ENCODE measurements around the gene SIM1. TPM values are rescaled to one million over a fixed set of nuclear protein-coding genes. Genes with fewer than 3 reads are reported as not detected.

The SIM1 gene
- total RNA-seq, 1 experiment from 2014 or later: 0.13 TPM

DNA sequence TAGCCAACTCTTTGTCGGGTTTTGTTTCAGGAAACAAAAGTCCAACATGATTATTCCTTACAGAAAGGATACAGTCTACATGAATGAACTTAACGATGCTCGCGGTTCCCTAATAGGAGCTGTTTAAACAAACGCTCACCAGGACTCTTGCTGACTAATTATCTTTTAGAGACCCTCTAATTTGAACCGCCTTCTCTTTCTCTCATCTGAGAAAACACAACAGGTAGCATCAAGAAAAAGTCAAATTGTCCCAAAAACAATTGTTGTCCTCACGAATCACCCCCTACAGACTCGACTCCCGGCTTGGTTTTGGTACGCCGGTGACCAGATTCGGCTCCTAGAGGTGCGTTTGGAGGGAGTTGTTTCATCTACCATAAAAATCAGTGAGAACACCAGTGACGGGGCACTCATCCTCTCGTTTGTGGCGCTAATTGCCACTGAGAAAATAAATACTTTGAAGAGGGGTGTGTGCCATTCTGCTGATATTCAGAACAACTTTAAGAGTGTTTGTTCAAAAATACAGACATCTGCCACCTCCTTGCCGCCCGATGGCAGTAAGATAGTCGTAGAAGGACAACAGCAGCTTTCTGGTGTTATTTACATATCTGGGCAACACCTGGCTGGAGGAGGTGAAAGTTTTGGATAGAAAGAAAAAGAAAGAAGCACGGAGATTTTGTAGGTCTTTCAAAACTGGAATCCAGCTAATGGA is 1.1 kb upstream of the SIM1 start:
- Histone ChIP-seq H3K9me3 (ENCODE audit: insufficient read depth, low read depth) (no peaks in the 10 kb centered on the region), H3K4me3 (no peak overlapping the region), H2AFZ (no peak overlapping the region; the same call in 1 of the 2 replicates), H3K4me1 (replicated peaks; ENCODE audit: insufficient read depth) (no peaks in the 10 kb centered on the region), H3K27me3 (ENCODE audit: insufficient read depth, low read depth) (no peaks in the 10 kb centered on the region), H3K27ac (no peak overlapping the region), H3K79me2 (ENCODE audit: low read depth) (no peaks in the 10 kb centered on the region), H3K36me3 (ENCODE audit: low read depth) (no peaks in the 10 kb centered on the region), H3K4me2 (no peak overlapping the region), H3K9me2 (ENCODE audit: insufficient read depth) (no peaks in the 10 kb centered on the region), H4K20me1 (ENCODE audit: insufficient read depth) (no peaks in the 10 kb centered on the region), H3F3A (ENCODE audit: insufficient read depth, low read depth) (no peaks in the 10 kb centered on the region)
- DNase-seq: no peak
- POLR2A ChIA-PET (ENCODE audit: unreplicated experiment): no interaction called here
- intact Hi-C loops (cut with micrococcal nuclease; ENCODE audit: unreplicated experiment): no loop called here
- TF ChIP-seq, protein P1, sequence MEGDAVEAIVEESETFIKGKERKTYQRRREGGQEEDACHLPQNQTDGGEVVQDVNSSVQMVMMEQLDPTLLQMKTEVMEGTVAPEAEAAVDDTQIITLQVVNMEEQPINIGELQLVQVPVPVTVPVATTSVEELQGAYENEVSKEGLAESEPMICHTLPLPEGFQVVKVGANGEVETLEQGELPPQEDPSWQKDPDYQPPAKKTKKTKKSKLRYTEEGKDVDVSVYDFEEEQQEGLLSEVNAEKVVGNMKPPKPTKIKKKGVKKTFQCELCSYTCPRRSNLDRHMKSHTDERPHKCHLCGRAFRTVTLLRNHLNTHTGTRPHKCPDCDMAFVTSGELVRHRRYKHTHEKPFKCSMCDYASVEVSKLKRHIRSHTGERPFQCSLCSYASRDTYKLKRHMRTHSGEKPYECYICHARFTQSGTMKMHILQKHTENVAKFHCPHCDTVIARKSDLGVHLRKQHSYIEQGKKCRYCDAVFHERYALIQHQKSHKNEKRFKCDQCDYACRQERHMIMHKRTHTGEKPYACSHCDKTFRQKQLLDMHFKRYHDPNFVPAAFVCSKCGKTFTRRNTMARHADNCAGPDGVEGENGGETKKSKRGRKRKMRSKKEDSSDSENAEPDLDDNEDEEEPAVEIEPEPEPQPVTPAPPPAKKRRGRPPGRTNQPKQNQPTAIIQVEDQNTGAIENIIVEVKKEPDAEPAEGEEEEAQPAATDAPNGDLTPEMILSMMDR (conservative IDR thresholded peaks at IDR 0.05): no peak
- TF ChIP-seq EZH2 (IDR thresholded peaks at IDR 0.05; ENCODE audit: low read depth): no peak
- BruUV-seq (replicated peaks): no TSS peak
- CTCF ChIA-PET: no interaction called here

DNA sequence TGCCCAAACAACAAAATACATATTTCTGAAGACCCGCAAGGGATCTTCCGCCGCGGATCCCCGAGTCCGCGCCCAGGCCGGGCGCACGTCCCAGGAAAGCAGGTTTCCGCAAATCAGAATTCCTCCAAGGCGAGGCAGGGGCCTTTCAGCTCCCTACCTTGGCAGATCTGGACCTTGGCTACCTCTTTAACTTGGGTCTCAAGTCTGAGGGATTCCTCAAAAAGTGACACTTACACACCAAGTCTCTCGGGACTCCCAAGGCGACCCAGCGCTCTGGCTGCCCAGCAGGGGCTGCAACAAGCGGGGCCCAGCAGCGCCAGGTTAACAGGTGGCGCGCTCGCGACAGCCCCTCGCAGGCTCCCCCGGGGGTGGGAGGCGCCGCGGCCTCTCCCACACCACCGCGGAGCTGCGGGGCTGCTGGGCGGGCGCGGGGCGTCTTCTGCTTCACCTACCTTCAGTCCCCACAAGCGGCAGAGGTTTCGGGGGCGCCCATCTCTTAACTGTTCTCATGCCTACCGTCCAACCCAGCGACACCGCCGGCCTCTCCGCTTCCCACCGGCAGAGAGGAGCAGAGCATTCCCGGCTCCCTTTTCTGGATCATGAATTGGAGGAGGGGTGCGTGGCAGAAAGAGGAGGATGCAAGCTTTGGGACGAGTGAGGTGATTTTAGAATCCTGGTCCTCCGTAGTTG is 414 bp downstream of the SIM1 start:
- H3K36me3 ChIP-seq (ENCODE audit: low read depth): no peaks in the 10 kb centered on the region
- no peak overlapping the region for H2AFZ ChIP-seq
- no peaks in the 10 kb centered on the region for H3K27me3 ChIP-seq (ENCODE audit: insufficient read depth, low read depth)
- H3K4me1 ChIP-seq (replicated peaks; ENCODE audit: insufficient read depth): no peaks in the 10 kb centered on the region
- intact Hi-C loops (cut with micrococcal nuclease; ENCODE audit: unreplicated experiment): no loop called here
- no peaks in the 10 kb centered on the region for H3F3A ChIP-seq (ENCODE audit: insufficient read depth, low read depth)
- ChIA-PET CTCF (no interaction called here), POLR2A (ENCODE audit: unreplicated experiment) (no interaction called here)
- H3K27ac ChIP-seq: no peak overlapping the region
- H3K4me2 ChIP-seq: no peak overlapping the region
- H4K20me1 ChIP-seq (ENCODE audit: insufficient read depth): no peaks in the 10 kb centered on the region
- H3K9me2 ChIP-seq (ENCODE audit: insufficient read depth): no peaks in the 10 kb centered on the region
- DNase-seq: no peak
- no peak for TF ChIP-seq EZH2 (IDR thresholded peaks at IDR 0.05; ENCODE audit: low read depth)
- TF ChIP-seq, protein P1 (conservative IDR thresholded peaks at IDR 0.05): no peak
- no peaks in the 10 kb centered on the region; the same call in 1 of the 2 replicates for H3K9me3 ChIP-seq (ENCODE audit: insufficient read depth, low read depth)
- no TSS peak for BruUV-seq (replicated peaks)
- no peaks in the 10 kb centered on the region for H3K79me2 ChIP-seq (ENCODE audit: low read depth)
- H3K4me3 ChIP-seq: no peak overlapping the region

DNA sequence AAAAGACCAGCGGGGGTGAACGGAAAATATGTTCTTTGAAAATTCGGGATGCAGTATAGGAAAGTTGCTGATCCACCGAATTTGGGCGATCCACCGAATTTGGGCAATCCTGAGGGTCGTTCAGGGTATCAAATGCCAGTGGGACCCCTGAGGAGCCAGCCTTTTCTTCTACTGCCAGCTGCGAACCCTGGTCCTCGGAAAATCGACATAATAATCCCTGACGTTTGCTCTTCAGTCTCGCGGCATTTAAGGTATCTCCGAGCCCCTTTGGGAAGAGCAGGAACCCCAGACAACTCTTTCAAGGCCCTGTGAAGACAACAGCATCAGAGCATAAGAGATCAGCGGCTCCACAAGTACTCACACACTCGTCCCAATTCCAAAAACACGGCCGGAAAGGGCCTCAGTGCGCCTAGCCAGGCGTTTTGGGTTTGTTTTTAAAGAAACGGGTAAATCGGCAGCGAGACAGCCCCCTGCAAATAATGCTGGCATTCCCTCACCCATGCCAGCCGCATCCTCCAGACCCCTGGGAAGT is 1.0 kb downstream of the SIM1 start:
- H3K4me1 ChIP-seq (replicated peaks; ENCODE audit: insufficient read depth): no peaks in the 10 kb centered on the region
- H3F3A ChIP-seq (ENCODE audit: insufficient read depth, low read depth): no peaks in the 10 kb centered on the region
- no peaks in the 10 kb centered on the region for H3K79me2 ChIP-seq (ENCODE audit: low read depth)
- intact Hi-C loops (cut with micrococcal nuclease; ENCODE audit: unreplicated experiment): no loop called here
- H4K20me1 ChIP-seq (ENCODE audit: insufficient read depth): no peaks in the 10 kb centered on the region
- BruUV-seq (replicated peaks): no TSS peak
- H3K27ac ChIP-seq: no peak overlapping the region
- no peak overlapping the region for H3K4me3 ChIP-seq
- no peak for TF ChIP-seq EZH2 (IDR thresholded peaks at IDR 0.05; ENCODE audit: low read depth)
- TF ChIP-seq, protein P1 (conservative IDR thresholded peaks at IDR 0.05): no peak
- H2AFZ ChIP-seq: no peak overlapping the region
- H3K9me3 ChIP-seq (ENCODE audit: insufficient read depth, low read depth): peaks cover under 1% of the 10 kb centered on the region; the same call in 1 of the 2 replicates
- no peaks in the 10 kb centered on the region for H3K27me3 ChIP-seq (ENCODE audit: insufficient read depth, low read depth)
- H3K36me3 ChIP-seq (ENCODE audit: low read depth): no peaks in the 10 kb centered on the region
- H3K9me2 ChIP-seq (ENCODE audit: insufficient read depth): no peaks in the 10 kb centered on the region
- ChIA-PET CTCF (no interaction called here), POLR2A (ENCODE audit: unreplicated experiment) (no interaction called here)
- no peak overlapping the region for H3K4me2 ChIP-seq
- no peak for DNase-seq
